NCI-H82 treated with DMSO at 0.1 percent for 48 hours (cell line): Measurements from ENCODE around the gene PDZD4.

ENCODE experiments used
- DNase-seq: peaks from one replicate; lab custom pipeline; 2025; ENCODE audit not compliant: unreplicated experiment; lab: John Stamatoyannopoulos, UW

PDZD4 gene

GRCh38 chrX:153867671-153868070 lies 37.3 kb upstream of the PDZD4 start:
- no peak for DNase-seq

DNA sequence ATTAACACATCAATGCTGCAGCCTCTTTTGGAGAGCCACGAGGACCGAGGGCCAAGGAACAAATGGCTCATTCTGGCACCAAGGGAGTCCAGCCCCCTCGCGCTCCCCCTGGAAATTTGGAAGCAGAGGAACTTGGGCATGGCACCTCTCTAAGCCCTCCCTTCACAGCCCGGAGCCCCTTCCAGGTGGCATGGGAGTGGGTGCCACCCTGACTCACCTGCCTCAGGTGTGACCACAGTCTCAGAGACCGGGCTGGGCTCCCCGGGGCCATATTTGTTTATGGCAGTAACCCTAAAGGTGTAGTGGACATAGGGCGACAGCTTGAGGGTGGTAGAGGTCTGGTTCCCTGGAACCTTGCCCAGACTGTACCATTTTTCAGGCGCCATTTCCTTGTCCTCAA lies 36.8 kb upstream of the PDZD4 start:
- DNase-seq = no peak

- no peak for DNase-seq
Measured at GRCh38 chrX:153866302-153867019, 36.1 kb upstream of the PDZD4 start.

DNA sequence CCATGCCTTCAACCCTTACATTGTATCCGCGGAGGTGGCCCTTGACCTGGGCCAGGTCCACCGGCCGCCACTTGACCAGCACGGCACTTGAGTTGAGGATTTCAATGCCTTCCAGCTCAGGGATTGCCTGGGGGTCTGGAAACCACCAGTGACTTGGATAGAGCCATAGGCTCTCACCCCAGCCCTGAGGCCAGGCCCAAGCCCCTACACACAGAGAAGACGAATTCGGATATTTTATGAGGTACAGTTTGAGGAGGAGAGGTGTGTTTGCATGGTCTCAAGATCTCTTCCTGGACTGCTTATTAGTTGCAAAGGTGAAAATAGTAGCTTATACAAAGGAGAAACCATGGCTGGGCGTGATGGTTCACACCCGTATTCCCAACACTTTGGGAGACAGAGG lies 35.3 kb upstream of the PDZD4 start:
- no peak for DNase-seq

DNA sequence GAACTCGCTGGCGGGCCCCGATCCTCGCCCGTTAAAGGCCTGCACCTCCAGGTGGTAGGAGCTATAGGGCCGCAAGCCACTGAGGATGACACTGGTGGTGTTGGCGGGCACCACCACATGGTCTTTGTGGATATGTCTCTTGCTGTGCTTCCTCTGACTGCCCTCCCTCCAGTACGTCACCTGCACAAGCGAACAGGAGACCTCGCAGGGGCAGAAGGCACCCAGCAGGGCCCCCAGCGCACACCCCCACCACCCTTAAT lies 34.9 kb upstream of the PDZD4 start:
- DNase-seq = no peak

GRCh38 chrX:153864561-153865320 lies 34.4 kb upstream of the PDZD4 start:
- no peak for DNase-seq

DNA sequence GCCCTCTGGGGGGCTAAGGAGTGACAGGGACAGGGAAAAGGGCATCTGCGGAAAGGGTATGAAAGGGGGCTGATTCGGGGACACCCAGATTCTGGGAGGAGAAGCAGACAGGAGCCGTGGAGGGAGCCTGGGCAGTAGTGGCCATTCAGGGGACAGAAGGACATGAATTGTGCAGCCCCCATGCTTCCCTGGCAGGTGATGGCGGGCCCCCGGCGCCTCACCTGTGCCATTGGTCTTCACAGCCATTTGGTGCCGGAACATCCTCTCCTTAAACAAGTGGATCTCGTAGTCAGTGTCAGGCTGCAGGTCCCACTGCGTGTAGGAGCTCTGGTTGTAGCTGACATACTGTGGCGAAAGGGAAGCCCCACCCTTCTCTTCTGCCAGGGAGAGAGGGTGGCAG lies 33.8 kb upstream of the PDZD4 start:
- DNase-seq = no peak

GRCh38 chrX:153863251-153863991 lies 33.1 kb upstream of the PDZD4 start:
- no peak for DNase-seq

GRCh38 chrX:153862369-153863250 lies 32.3 kb upstream of the PDZD4 start:
- DNase-seq = no peak

DNA sequence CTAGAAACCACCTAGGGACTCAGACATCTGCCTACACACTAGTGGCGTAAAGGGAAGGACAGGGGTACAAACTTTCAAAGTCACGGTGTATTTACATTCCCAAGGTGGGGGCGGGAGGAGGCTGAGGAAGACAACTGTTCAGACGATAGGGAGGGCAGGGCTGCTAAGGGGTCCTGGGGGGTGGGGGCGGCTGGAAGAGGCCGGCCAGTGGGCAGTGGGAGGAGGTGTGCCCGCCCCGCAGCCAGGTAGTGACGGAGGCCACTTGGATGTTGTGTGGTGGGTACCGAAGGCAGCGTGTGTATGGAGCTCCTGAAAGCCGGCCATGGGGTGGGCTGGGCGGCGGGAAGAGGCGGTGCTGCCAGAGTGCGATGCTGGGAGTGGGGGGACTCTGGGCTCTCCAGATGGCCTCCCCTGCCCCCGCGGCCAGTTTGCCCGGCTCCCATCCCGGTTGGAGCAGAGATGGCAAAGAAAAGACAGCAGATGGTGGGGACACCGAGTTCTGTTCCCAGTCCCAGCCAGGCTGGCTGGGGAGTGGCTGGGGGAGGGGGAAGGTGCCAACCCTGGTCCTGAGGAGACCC lies 31.5 kb upstream of the PDZD4 start:
- DNase-seq = no peak

GRCh38 chrX:153861151-153861550 lies 30.8 kb upstream of the PDZD4 start:
- no peak for DNase-seq

GRCh38 chrX:153857348-153857903 lies 27.1 kb upstream of the PDZD4 start:
- DNase-seq = no peak

- no peak for DNase-seq
Measured at GRCh38 chrX:153854702-153855101, 24.4 kb upstream of the PDZD4 start.

DNA sequence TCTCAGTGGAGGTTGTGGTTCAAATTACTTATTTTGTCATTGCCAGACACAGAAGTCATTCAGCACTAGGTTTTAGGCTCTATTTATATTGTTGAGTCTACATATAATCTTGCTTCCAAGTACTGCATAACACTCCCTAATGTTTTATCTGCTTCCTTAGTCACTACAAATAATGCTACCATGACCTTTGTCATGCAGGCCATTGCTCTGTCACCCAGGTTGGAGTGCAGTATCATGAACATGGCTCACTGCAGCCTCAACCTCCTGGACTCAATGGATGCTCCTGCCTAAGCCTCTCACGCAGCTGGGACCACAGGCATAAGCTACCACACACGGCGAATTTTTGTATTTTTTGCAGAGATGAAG lies 23.5 kb upstream of the PDZD4 start:
- no peak for DNase-seq

- DNase-seq = peak; percentile 96
Measured at GRCh38 chrX:153853180-153853901, 23.0 kb upstream of the PDZD4 start.

DNA sequence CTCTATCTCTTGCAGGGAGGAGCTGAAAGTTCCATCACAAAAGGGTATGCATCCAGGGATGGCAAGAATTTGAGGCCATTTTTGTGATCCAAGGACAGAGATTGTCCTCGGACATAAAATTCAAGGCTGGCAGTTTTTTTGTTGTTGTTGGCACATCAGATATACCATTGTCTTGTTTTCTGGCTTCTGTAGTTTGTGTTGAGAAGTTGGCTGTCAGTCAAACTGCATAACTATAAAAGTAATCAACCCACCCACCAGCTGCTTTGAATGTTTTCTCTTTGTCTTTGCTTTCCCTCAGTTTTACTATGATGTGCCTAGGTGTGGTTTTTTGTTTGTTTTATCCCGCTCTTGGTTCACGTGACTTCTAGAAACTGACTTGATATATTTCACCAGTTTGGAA lies 21.6 kb upstream of the PDZD4 start:
- no peak for DNase-seq

DNA sequence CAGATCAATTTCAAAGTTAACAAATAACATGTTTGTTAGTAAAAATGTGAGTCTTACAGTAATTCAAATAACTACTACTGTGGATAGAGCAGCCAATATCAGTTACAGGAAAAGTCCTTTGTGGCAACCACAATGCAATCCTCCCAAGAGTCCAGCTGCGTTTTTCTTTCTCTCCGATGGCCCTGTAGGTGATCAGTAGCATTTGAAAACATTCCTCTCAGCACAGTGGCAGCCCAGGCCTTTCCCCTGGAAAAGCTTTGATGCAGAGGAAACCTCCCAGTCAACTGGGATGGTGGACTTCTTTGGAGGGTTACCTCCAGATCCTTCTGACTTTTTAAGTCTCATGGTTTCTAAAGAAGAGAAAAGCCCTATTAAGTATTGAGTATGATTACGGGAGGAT lies 18.0 kb upstream of the PDZD4 start:
- DNase-seq = no peak

DNA sequence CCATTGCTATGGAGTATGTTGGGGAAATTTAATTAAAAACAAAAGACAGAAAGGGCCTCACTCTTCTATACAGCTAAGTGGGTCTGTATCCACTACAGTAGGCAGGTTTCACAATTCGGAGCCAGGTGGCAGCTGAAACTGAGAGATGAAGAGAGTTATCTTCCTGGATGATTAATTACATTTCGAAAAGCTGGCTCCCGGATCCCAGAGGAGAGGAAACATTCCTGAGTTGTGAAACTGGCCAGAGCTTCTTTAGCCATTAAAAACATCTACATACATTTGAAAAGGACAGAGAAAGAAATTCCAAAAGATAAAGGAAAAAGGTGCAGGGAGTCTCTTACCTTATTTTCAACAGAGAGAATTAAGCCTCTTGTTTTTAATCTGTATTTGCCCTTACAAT lies 15.5 kb upstream of the PDZD4 start:
- DNase-seq = no peak

DNA sequence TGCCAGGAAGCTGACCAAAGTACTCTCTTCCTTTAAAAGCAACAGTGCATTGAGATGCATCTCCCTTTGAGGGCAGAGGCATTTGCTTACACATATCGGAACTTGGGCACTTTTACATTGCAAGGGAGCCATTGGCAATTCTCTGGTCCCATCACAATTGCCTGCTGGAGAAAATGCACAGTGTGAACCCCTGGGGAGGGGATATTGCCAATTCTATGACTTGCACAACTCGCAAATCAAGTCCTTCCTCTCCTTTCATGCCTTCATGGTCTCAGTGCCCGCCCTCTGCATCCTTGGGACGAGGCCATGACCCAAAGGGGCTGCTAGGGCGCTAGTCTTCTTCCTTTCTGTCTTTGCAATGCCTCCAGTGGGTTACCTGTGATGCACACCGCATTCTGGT lies 14.9 kb upstream of the PDZD4 start:
- no peak for DNase-seq

DNA sequence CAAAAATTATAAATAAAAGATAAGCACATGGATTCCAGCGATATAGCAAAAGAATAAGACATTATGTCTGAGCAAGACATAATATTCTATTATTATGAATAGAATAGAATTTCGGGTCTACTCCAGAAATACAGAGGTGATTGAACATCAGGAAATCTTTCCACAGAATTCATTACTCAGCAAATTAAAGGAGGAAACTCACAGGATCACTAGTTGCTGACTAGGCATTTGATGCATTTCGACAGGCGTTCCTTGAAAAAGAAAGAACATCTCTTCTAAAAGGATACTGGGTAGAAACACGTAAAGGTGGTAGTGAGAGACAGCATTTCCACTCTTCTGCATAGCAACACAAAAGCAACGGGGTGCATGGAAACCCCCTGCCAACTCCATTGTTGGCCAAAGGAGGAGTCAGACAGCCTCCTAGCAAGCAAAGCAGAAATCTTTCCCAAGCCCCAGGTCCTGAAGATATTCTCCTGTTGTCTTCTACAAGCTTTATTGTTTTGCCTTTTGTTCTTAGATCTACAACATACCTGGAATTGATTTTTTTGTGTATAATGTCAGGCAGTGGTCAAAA lies 14.3 kb upstream of the PDZD4 start:
- no peak for DNase-seq
